Measurements from ENCODE around the gene MCFD2.
"Not testable (repeated sequence)": the region's sequence is repeated elsewhere in the genome, so short reads cannot be mapped to it uniquely, and the experiment has no call there.

The MCFD2 gene

GRCh38 chr2:46902465-46902864 lies 13.1 kb downstream of the MCFD2 start:
- no peak for DNase-seq (ENCODE audit: low read depth in 2 of 2)

GRCh38 chr2:46901611-46902010 lies 14.0 kb downstream of the MCFD2 start:
- DNase-seq (ENCODE audit: low read depth in 2 of 2): no peak

- no peak for DNase-seq (ENCODE audit: low read depth in 2 of 2)
These were observed 15.2 kb downstream of the MCFD2 start for GRCh38 chr2:46900381-46900780.

- no peak for DNase-seq (ENCODE audit: low read depth in 2 of 2)
These were observed 16.6 kb downstream of the MCFD2 start for GRCh38 chr2:46899053-46899452.

- no peak for DNase-seq (ENCODE audit: low read depth in 2 of 2)
These were observed 17.6 kb downstream of the MCFD2 start for GRCh38 chr2:46898024-46898423.

- DNase-seq (ENCODE audit: low read depth in 2 of 2): no peak
These were observed 22.2 kb downstream of the MCFD2 start for GRCh38 chr2:46893269-46893939.

GRCh38 chr2:46891956-46892553 lies 23.6 kb downstream of the MCFD2 start:
- DNase-seq (ENCODE audit: low read depth in 2 of 2): no peak

- DNase-seq (ENCODE audit: low read depth in 2 of 2): no peak
These were observed 27.1 kb downstream of the MCFD2 start for GRCh38 chr2:46888421-46888952.

GRCh38 chr2:46887028-46887885 lies 28.3 kb downstream of the MCFD2 start:
- no peak for DNase-seq (ENCODE audit: low read depth in 2 of 2)

- DNase-seq (ENCODE audit: low read depth in 2 of 2): no peak
These were observed 29.2 kb downstream of the MCFD2 start for GRCh38 chr2:46886268-46887027.

- DNase-seq (ENCODE audit: low read depth in 2 of 2): no peak
These were observed 30.2 kb downstream of the MCFD2 start for GRCh38 chr2:46885376-46885775.

GRCh38 chr2:46879511-46879910 lies 36.1 kb downstream of the MCFD2 start:
- DNase-seq (ENCODE audit: low read depth in 2 of 2): no peak

- DNase-seq (ENCODE audit: low read depth in 2 of 2): no peak
These were observed 36.7 kb downstream of the MCFD2 start for GRCh38 chr2:46878886-46879285.

GRCh38 chr2:46878240-46878877 lies 37.2 kb downstream of the MCFD2 start:
- DNase-seq (ENCODE audit: low read depth in 2 of 2): no peak

GRCh38 chr2:46877619-46878113 lies 37.9 kb downstream of the MCFD2 start:
- no peak for DNase-seq (ENCODE audit: low read depth in 2 of 2)

GRCh38 chr2:46876741-46877384 lies 38.7 kb downstream of the MCFD2 start:
- peak; percentile 72 to 79 for DNase-seq (ENCODE audit: low read depth in 2 of 2)

GRCh38 chr2:46875962-46876689 lies 39.5 kb downstream of the MCFD2 start:
- DNase-seq (ENCODE audit: low read depth in 2 of 2): not testable (repeated sequence)

GRCh38 chr2:46875226-46875899 lies 40.2 kb downstream of the MCFD2 start:
- no peak for DNase-seq (ENCODE audit: low read depth in 2 of 2)

- no peak for DNase-seq (ENCODE audit: low read depth in 2 of 2)
These were observed 41.2 kb downstream of the MCFD2 start for GRCh38 chr2:46874236-46874929.
